CD4-positive, alpha-beta T cell treated with Interleukin-4 for 4 hours (primary cell): ENCODE data around the gene DEPDC1.
"Not testable (repeated sequence)": the region's sequence is repeated elsewhere in the genome, so short reads cannot be mapped to it uniquely, and the experiment has no call there.

ENCODE experiments used
- DNase-seq: peaks from one replicate; pipeline ENCODE4 v3.0.0-alpha.2; 2020

The DEPDC1 gene, protein sequence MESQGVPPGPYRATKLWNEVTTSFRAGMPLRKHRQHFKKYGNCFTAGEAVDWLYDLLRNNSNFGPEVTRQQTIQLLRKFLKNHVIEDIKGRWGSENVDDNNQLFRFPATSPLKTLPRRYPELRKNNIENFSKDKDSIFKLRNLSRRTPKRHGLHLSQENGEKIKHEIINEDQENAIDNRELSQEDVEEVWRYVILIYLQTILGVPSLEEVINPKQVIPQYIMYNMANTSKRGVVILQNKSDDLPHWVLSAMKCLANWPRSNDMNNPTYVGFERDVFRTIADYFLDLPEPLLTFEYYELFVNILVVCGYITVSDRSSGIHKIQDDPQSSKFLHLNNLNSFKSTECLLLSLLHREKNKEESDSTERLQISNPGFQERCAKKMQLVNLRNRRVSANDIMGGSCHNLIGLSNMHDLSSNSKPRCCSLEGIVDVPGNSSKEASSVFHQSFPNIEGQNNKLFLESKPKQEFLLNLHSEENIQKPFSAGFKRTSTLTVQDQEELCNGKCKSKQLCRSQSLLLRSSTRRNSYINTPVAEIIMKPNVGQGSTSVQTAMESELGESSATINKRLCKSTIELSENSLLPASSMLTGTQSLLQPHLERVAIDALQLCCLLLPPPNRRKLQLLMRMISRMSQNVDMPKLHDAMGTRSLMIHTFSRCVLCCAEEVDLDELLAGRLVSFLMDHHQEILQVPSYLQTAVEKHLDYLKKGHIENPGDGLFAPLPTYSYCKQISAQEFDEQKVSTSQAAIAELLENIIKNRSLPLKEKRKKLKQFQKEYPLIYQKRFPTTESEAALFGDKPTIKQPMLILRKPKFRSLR

DNA sequence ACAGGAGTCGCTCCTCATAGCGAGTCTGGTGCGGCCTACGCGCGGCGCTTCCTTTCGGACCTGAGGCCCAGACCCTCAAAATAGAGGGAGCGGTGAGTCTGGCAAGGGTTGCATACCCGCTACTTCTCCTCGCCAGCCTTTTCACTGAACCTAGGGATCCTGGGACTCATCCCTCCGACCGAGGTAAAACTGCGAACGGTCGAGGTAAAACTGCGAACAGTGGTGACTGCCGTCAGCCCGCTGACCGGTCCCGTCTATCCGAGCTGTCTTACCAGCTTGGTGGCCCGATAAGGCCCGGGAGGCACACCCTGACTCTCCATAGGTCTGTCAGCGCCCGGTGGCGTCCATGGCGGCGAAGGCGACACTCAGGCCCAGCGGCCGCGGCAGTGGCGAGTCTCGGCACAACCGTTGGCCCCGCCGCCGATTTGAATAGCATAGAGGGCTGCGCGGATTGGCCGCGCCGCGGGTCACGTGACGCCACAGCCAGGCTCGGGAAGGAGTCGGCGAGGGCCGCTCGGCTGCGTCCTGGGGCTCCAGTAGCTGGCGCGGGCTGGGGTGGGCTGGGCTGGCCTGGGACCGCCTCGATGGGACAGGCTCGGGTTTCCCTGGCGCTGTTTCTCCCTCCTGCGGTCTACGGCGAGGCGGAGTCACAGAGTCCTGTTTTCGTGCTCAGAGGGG lies at the start of gene DEPDC1:
TSS of gene DEPDC1 (minus strand) at position 403 of the 678 bp plus-strand sequence. CDS start at position 320, 83 bp downstream.
- DNase-seq = peak; percentile 78

DNA sequence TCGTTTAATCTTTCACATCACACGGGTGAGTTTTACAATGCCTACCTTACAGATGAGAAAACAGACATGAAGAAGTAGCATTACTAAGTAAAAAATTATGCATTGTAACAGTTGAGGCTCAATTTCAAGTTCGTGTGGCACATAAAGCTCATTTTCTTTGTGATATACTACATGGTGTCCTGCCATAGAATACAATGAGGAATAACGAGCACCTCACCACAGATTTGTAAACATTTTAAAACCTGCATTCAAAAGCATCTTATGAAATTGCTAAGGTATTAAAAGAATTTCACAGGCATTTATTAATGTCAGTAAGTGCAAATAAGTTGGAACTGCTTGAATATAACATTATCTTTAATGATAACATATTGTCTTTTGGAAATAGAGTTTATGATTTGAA lies 47.8 kb upstream of the DEPDC1 start:
- DNase-seq = no peak

DNA sequence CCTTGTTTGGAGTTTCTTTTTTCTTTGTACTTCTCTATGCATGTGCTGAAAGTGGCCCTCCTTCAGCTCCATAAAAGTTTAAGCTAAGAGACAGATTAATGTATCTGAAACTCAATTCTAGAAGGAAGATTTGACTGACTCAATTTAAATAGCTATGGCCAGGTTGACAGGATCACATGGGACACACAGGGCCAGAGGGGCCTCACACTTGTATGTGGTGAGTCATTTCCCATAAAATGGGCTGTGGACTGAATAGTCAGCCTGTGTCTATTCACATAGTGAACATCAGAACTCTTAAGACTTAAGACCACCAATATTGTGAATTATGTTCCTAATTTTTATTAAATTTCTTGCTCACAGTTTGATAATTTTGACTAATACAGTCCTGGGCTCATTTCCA lies 45.7 kb upstream of the DEPDC1 start:
- DNase-seq = no peak

DNA sequence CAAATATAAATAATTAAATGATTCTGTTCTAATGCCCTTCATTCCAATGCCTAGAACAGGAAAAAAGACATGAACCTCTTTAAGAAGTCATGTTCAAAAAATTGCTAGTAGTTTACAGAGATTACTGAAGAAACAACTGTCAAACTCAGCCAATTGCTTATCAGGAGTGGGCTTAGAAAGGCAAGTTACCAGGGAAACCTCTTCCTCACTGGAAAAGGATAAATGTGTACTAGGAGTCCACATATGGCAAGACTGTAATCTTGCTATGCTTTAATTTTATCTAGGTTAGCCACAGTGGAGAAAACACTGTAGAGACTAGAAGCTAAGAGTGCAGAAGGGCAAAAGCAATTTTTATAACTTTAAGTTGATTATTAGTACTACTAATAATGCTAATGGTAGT lies 42.1 kb upstream of the DEPDC1 start:
- no peak for DNase-seq

DNA sequence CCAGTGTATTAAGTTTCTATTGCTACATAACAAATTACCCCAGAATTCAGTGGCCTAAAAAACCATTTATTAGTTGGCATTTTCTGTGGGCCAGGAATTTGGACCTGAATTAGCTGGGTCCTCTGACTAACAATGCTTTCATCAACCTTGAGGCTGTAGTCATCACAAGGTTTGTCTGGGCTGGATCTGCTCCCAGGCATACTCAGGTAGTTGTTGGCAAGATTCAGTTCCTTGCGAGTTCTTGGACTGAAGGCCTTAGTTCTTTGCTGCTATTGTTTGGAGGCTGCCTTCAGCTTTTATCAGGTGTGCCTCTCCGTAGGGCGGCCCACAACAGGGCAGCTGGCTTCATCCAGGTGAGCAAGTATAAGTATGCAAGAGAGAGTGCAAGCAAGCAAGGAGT lies 31.4 kb upstream of the DEPDC1 start:
- DNase-seq = no peak

DNA sequence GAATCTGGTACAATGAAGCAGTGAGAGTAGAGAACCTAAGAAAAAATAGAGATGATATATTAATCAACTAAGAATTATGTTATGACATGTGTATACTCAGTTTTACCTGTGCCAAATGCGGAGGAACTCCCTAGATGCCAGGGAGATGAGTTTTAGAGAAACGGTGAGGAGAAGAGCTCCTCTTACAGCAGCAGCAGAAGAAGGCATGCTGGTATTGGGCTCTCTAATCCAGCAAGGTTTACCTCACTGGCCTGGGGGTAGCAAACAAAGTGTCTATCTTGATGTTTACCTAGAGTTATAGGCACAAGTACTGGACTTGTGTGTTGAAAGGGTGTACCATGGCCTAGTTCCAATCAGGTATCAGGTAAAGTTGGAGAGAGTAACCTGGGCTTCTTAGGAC lies 28.9 kb upstream of the DEPDC1 start:
- no peak for DNase-seq

DNA sequence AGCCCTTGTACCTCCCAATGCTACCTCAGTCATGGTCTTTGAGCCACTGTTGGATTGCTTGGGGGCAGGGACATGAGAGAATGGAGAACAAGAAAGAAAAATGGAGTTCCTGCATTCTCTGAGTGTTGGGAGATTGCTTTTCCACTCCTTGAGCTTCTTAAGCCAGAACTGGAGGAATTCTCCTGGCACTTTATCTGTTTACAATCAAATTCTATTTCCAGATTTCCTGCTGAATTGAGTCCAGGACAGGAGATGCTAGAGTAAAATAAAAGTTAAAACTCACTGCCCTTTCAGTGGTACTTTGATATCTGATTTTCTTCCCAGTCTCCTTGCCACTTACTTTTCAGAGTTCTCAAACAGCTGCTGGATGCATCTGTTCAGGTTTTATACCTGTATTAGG lies 24.4 kb upstream of the DEPDC1 start:
- DNase-seq = no peak

DNA sequence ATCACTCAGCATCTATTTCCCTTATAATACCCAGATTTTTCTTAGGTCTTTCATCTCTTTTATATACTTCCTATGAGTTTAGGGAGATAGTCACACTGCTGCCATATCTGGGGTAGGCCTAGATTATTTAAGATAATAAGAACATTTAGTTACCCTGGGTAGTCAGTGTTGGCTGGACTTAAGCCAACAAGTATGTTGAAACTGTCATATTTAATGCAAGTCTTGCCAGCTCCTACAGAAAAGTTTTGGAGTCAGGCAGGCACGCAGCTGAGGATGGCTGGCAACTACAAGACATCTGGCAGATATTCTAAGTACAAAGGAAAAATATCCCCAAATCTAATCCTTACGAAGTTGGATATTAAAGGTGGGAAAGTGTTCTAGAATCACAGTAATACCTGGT lies 19.2 kb upstream of the DEPDC1 start:
- DNase-seq = no peak

DNA sequence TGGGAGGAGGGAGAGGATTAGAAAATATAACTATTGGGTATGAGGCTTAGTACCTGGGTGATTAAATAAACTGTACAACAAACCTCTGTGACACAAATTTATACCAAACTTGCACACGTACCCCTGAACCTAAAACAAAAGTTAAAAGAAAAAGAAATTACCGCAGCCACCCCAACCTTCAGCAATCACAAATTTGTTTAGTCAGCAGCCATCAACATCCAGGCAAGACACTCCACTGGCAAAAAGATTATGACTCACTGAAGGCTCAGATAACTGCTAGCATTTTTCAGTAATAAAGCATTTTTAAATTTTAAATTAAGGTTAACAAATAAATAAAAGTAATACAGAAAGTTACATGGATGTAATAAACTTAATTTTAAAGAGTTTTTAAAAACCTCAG lies 14.4 kb upstream of the DEPDC1 start:
- DNase-seq = no peak

DNA sequence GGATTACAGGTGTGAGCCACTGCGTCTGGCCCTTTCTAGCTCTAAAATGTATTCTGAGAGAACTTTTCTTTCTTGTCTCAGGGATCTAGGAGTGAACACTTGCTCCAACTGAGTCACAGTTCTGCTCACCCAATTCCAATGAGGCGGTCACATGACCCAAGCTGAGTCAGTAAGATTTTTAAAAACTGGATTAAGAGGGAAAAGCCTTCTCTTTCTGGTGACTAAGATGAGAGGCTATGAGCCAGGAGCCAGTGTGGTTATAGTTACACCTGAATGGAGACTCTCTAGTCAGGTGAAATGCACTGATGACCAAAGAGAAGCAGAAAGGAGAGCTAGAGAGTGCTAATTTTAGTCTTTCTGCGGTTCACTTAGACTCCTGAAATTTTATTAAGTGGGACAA lies 9.5 kb upstream of the DEPDC1 start:
- DNase-seq = no peak

DNA sequence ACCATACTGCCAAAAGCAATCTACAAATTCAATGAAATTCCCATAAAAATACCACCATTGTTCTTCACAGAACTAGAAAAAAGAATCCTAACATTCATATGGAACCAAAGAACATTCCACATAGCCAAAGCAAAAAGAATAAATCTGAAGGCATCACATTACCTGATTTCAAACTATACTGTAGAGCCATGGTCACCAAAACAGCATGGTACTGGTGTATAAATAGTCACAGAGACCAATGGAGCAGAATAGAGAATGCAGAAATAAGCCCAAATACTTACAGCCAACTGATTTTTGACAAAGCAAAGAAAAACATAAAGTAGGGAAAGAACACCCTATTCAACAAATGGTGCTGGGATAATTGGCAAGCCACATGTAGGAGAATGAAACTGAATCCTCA lies 6.2 kb upstream of the DEPDC1 start:
- DNase-seq = no peak

DNA sequence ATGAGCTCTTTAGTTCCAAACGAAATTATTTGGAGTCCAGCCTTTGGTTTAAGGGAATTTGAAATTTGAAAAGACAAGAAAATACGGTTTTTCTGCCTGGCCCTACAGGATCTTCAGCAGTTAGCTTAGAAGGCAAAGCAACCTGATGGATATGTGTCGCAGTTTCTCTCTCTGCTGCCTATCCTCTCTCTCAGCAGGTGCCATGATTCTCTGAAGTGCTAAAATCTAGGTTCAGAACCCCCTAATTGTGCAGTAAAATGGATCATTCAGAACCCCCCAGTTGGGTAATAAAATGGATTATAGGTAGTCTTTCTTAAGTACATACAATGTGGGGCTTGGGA lies 446 bp upstream of the DEPDC1 start:
- no peak for DNase-seq

DNA sequence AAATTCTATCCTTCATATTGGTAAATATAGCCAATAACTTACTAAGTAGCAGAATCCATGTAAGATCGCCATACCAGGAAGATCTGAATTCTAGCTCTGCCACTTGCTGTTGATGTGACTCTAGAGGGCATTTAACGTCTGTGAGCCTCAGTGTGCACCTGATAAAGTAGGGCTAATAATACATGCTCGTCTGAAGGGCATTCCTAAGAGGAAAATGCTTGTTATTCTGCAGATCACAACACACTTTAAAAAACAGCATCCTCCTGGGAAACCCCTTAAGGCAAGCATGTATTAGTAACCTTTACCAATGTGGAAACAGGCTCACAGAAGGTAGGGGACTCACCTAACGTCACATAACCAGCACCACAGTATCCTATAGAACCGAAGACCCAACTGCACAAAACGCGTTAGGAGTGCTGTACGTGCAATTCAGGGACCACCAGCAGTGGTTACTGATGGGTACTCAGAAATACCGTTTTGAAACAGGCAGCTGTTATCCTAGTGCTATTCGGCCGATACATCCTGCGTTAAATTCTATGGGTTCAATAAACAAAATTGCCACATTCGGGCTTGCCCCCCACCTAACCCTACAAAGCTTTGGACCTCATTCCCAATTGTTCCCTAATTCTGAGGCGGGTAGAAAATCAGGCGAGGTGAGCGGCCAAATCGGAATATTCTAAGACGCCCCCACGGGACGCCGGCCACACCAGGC lies 758 bp downstream of the DEPDC1 start:
- no peak for DNase-seq

DNA sequence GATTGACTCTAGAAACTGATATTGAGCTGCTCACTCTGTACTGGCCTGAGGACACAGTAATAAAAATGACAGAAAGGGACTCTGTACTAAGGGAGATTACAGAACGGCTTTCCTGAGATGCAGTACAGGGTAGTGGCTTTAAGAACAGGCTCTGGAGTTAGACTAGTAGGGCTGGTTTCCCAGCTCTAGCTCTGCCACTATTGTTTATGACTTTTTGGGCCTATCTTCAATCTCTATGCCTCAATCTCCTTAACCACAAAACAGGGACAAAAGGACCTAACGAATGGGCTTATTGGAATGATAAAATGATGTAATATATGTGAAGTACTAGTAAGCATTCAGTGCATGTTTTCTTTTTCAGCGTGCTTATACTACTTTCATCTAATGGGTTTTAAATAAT lies 1.4 kb downstream of the DEPDC1 start:
- DNase-seq = no peak

DNA sequence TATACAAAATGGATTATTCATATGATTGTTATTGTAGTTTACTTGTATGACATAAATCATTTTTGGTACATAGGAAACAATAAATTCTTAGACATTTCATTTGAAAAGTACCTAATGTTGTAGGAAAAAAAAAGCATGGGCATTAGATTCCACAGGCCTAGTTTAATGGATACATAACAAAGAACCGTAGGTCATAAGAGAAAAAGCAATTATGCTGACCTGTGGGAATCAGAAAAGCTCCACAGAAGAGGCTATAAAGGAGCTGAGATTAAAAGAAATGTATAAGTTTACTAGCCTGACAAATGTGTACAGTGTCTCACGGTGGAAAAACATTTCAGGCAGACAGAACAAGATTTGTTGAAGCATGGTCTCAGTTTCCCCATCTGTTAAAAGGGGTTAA lies 3.7 kb downstream of the DEPDC1 start:
- DNase-seq = no peak

DNA sequence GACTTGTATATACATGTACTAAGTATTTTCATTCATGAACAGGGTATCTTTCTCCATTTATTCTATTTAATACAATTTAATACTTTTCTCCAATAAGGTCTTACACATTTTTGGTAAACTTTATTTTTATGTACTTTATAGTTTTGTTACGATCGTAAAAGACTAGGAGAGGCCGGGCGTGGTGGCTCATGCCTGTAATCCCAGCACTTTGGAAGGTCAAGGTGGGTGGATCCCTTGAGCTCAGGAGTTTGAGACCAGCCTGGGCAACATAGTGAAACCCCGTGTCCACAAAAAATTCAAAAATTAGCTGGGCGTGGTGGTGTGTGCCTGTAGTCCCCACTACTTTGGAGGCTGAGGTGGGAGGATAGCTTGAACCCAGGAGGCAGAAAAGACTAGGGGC lies 4.6 kb downstream of the DEPDC1 start:
- DNase-seq = not testable (repeated sequence)

DNA sequence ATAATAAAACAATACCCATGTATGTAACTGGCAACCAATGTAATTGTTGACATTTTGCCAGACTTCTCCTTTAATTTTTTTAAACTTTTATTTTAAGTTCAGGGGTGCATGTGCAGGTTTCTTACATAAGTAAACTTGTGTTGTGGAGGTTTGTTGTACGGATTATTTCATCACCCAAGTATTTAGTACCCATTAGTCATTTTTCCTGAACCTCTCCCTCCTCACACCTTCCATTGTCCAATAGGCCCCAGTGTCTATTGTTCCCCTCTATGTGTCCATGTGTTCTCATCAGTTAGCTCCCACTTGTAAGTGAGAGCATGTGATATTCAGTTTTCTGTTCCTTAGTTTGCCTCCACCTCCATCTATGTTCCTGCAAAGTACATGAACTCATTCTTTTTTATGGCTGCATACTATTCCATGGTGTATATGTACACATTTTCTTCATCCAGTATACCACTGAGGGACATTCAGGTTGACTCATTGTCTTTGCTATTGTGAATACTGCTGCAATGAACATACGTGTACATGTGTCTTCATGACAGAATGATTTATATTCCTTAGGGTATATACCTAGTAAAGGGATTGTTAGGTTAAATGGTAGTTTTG lies 6.7 kb downstream of the DEPDC1 start:
- DNase-seq = no peak

DNA sequence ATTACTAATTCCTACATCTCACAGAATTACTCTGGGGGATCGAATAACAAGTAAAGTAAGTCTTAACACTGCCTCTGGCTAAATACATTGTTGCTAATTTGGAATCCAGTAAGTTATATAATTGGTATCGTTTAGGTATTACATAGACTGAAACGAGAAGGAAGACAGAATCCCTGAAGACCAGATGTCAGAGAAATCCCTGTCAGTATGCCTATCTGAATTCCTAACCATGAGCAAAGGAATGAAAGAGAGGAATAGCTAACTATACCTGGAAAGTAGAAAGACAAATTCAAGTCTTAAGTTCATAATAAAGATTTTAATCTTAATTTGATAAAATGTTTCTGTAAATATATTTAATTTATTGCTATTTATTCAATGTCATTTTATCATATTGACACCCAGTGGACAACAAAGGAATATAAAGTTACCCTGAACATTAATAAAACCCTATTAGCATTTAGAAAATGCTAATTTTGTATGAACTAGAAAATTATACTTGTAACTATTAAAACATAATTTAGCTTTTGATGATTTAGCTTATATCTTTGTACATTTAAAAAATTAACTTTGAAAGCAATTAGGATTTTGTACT lies 11.4 kb downstream of the DEPDC1 start:
- no peak for DNase-seq

DNA sequence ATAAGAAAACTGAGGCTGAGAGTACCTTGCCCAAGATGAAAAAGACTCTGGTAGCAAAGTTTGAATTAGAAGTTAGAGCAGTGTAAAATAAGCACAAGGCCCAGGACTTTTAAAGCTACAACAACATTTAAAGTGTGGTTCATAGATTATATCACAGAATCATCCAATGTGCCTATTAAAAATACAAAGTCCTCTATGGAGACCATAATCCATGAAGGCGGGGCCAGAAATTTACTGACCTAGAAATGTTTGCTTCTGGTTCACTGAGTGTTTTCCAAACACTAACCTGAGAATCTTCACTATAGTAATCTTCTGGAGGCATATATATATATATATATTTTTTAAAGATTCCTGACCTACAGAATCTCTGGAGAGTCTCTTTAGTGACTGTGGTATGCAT lies 12.3 kb downstream of the DEPDC1 start:
- DNase-seq = no peak

DNA sequence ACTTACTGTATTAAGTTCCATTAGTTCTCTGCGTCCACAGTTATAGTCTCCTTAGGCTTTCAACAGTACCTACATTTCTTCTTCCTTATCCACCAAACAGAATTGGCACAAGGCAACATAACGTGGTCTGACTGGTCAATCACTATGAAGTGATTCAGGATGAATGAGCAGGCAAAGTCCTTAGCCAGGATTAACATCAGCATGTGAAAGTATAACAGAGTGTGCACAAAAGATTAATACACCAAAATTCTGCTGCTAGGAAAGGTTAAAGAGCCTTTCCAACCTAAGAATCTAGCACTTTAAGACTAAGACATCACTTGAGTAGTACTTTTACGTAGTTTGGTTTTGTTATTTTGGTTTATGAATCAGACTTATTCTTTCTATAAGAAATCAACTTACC lies 15.8 kb downstream of the DEPDC1 start:
- DNase-seq = no peak

DNA sequence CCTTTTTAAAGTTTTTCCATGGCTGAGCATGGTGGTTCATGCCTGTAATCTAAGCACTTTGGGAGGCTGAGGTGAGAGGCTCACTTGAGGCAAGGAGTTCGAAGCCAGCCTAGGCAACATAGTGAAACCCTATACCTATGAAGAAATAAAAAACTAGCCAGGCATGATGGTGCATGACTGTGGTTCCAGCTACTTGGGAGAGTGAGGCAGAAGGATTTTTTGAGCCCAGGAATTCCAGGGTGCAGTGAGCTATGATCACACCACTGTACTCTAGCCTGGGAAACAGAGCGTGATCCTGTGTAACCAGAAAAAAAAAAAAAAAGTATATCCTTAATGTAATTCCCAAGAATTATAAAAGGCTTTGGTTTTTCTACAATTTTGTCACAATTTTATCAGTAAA lies 17.4 kb downstream of the DEPDC1 start:
- no peak for DNase-seq

DNA sequence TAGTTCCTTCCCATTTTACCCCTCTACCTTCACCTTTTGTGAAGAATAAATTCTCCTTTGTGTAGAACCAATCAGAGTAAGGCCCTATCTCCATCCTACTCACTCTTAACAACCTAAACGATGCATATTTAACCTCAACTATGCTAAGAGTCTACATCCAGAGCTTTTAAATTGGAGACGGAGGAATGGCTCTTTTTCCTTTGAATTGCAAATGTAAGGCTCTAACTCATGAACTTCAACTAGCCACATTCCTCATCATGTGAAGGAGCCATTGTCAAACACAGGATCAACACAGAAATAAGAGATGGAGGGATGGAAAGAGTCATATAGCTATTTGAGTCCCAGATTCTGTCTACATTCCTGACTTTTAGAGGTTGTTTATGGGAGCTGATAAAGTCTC lies 18.2 kb downstream of the DEPDC1 start:
- no peak for DNase-seq
